HG03342 (cell line): ENCODE data around the gene PIK3R3.

ENCODE experiments used
- ATAC-seq: cut with Tn5 transposase; IDR thresholded peaks from one replicate; pipeline ENCODE4 v1.9.1; 2021; ENCODE audit warnings: mild to moderate bottlenecking, moderate library complexity; ENCODE audit not compliant: unreplicated experiment

The PIK3R3 gene

DNA sequence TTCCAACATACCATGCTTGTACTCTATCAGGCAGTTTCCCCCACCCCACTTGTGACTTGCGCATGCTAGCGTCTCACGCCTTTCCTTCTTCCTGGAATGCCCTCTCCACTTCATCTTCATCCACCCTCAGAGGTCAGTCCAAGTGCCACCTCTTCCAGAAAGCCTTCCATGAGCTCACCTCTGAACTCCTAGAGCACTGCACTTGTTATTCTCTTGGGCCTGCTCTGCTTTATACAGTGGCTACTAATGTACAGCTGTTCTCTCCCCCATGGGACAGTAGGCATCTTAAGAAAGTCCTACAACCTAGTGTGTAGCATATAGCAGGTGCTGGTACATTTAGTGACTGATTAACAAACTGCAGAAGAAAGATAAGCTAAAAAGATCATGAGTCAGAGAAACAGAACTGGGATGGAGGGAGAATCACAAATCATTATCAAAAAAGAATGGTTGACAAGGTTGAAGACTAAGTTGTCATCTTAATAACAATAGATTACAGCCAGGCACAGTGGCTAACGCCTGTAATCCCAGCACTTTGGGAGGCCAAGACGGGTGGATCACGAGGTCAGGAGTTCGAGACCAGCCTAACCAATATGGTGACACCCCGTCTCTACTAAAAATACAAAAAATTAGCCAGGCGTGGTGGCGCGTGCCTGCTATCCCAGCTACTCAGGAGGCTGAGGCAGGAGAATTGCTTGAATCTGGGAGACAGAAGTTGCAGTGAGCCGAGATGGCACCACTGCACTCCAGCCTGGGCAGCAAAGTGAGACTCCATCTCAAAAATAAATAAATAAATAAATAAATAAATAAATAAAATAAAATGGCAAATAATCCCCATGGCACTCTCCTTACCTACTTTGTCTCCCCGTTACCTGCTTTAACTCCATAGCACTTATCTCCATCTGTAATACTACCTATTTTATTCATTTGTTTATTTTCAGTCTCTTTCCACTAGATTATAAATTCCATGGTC lies 26.2 kb upstream of the PIK3R3 start:
- ATAC-seq, result peak; percentile 76

DNA sequence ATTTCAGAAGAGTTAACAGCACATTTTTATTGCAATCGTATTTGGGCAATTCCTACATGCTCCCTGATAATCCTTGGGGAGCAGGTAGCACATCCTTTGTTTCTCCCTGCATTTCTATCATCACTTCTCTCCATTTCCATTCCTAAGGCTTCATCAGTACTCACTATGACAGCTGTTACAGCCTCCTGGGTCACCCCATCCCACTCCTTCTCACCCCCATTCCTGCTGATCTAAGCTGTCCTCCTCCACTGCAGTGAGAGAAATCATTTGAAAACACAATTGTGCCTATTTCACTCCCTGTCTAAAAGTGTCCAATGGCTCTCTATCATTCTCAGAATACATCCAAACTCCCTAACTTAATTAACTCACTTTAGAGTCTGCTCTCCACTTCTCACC lies 25.5 kb upstream of the PIK3R3 start:
- no peak for ATAC-seq

DNA sequence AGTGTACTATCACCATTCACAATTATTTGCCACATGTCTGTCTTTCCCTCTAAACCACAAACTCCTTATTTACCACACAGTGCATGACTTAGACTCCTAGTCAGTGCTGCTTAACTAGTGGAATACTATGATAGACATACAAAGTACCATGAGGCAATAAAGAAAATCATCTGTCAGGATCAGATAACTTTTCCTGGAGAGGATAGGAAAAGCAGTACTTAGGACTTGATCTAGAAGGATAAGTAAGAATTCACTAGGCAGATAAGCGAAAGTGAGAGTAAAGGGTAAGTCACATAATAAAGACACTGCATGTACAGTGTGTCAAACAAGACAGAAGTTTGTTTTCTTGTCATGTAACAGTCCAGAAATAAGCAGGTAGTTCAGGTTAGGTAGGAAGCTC lies 21.3 kb upstream of the PIK3R3 start:
- no peak for ATAC-seq

- no peak for ATAC-seq
These were observed 20.8 kb upstream of the PIK3R3 start for GRCh38 chr1:46153228-46153627.

GRCh38 chr1:46152016-46152415 lies 19.6 kb upstream of the PIK3R3 start:
- ATAC-seq, result no peak

GRCh38 chr1:46150085-46150484 lies 17.7 kb upstream of the PIK3R3 start:
- ATAC-seq, result no peak

- ATAC-seq, result no peak
These were observed 15.9 kb upstream of the PIK3R3 start for GRCh38 chr1:46148318-46148717.

DNA sequence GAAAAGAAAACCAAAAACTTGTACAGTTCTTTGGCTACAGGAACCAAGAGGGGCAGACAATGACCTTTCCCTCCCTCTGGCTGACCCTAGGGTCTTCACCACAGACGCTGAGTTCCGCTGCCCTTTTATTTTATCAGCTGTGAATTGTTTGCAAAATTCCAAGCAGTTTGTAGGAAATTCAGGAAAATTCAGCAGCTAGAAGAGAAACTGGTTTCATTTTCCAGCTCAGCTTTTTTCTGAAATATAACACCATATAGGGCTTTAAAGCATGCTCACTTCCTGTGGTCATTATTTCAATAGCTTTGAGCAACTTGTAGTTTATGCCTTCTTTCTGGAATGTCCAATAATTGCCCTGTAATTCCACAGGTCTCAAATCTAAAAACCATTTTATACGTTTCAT lies 5.5 kb upstream of the PIK3R3 start:
- ATAC-seq, result no peak

DNA sequence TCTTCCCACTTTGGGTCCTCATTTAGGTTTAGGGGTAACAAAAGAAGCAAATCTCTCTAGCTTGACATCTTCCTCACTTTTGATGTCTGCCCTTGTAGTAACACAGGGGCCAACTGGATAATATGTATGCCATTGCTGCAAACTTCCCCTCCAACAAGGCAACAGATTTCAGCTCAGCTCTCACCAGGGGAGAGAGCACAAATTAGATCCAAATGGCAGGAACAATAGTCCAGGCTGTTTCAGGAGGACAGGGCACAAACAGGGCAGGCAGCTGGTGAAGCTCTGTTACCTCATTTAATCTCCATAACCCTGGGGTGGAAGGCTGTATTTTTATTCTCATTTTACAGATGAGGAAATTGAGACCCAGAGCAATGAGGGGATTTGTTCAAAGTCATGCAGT lies 4.3 kb upstream of the PIK3R3 start:
- no peak for ATAC-seq

GRCh38 chr1:46134660-46135331 lies 2.4 kb upstream of the PIK3R3 start:
- no peak for ATAC-seq

DNA sequence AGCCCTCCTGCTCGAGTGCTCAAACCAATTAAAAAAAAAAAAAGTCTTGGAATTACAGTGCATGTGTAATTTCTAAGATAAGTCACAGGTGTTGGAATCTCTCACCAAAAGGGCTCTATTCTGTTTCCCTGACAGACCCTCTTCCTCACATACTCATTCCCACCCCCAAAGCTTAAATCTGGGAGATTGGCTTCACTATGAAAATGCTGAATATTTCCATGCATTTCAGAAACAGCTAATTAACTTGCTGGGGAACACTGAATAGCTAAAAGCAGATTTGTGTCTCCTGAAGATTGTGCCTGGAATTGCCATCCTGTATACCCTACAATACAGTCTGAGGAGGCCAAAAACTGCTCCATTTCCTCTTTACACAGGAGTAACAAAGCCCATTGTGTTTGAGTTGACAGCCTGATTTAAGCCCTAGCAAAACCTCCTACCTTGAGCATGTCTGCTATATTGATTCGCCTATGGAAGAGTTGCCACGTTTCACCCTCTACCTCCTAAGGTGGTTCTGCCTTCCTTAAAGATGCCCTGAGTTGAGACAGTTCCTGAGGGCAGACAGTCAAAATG lies 1.4 kb upstream of the PIK3R3 start:
- ATAC-seq, result no peak

DNA sequence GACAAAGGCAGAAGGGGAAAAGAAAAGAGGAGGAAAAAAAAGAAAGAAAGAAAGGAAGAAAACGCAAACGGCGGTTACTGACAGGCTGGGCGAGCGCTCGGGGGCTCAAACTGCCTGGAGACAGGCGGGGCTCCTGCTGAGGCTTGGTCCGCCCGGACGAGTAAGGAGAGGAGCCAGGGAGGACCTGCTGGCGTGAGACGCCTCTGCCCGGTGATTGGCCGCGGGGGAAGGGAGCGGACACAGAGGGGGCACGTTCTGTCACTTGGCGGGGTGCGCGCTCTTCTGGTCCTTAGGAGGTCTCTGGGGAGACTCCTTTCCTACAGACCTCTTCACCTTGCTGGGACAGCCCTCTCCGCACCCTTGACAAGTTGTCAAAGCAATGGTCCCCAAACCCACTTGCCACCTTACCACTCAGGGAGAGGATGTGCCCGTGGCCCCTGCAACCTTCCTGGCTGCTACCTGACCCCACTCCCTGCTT lies 791 bp upstream of the PIK3R3 start:
- ATAC-seq, result peak; percentile 41

DNA sequence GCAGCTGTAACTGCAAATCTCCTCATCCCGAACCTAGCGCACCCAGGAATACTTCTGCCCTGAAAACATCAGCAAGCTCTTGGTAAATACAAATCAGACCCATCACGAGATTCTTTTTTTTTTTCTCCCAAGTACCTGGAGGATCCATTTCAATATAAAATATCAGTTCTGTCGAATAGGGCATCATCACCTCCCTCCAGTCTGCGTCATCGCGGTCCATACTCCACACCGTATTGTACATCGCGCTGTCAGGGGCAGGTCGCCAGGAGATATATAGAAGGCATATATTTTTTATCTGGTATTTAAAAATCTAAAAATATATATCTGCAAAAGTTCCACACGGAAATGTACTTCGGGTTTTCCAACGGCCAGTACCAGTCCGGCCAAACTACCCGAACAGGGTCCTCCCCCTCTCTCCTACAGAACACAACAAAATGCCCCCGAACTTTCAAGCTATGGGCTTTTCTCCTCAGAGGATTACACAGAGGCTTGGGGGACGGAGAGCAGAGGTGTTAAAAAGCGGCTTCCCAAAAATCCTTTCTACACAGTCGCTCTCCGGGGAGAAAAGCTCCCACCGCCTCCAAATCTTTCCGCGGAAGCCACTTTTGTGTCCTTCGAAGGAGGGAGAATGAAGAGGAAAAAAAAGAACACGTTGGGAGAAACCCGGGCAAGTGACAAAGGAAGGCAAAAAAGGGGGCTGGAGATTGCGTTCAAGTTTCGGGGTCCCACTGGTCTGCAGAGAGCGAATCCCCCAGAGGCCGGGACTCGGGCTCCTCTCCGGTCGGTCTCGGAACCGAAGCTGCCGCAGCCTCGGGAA lies 509 bp downstream of the PIK3R3 start:
- no peak for ATAC-seq

- ATAC-seq, result no peak
These were observed 1.3 kb downstream of the PIK3R3 start for GRCh38 chr1:46131093-46131492.

GRCh38 chr1:46130606-46131005 lies 1.8 kb downstream of the PIK3R3 start:
- no peak for ATAC-seq

DNA sequence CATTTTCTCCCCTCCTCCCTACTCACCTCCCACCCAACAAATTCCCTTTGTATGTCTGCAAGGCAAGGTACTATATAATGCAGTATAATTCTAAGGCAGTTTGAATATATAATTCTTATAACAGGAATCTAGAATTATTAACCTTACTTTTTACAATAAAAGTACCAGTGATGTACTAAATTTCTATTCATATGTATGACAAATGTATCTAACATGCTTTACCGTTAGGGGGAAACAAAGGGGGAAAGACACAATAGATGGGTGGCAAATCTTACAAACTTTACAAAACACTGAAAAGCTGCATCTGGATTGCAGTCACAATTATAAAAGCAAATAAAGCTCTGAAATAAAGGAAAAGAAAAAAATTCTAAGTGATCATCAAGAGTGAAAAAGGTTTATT lies 2.3 kb downstream of the PIK3R3 start:
- ATAC-seq, result no peak

GRCh38 chr1:46128344-46128743 lies 4.1 kb downstream of the PIK3R3 start:
- no peak for ATAC-seq

GRCh38 chr1:46118856-46119255 lies 13.6 kb downstream of the PIK3R3 start:
- ATAC-seq, result no peak

GRCh38 chr1:46117810-46118494 lies 14.5 kb downstream of the PIK3R3 start:
- ATAC-seq, result no peak

DNA sequence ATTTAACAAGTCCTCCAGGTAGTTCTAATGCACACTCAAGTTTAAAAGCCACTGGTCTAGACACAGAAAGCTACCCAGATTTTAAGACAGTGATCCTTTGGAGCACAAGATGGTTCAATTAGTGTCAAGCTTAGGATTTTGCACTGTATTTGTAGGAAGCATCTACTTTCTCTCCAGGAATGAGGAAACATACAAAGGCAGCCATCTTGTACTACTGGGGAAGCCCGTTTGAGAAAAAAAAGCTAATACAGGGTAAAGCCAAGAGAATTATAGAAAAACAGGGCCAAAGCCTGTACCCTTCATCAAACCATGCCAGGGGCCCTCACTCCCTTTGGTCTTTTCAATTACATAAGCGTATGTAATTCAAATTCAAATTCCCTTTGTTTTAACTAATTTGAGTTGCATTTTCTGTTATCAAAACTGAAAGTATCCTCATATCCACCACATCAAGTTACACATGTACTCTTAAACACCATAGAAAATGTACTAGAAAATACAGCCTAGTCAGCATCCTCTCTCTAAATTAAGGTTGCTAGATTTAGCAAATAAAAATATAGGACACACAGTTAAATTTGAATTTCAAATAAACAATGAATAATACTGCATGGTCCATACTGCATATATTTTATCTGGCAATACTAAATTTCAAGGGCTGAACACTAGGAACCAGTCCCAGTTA lies 17.4 kb downstream of the PIK3R3 start:
- no peak for ATAC-seq
